Activated CD8-positive, alpha-beta memory T cell treated with anti-CD3 and anti-CD28 coated beads, Interleukin-2, amount 50 U/mL, for 4 hours (primary cell): ENCODE results near the gene CNTN4.

Source experiments
- DNase-seq: peaks from one replicate; pipeline ENCODE4 v3.0.0-alpha.2; 2020

The CNTN4 gene

DNA sequence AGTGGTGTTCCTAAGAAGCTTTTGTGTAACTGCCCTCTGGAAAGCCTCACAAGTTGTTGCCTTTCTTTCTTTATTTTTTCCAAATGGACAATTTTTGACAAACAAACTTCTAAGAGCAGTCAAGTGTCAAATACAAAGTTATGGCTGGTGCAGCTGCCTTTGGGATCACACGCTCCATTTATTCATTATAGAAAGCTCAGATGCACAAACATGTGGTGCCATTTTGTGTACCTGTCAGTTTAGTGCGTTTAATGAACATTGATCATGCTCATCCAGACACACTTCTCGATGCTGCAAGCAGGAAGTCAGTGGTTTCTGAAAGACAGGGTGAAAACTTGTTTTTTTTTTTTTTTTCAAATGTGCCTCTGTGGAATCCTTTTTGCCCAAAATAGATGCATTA lies 324.5 kb downstream of the CNTN4 start:
- no peak for DNase-seq

DNA sequence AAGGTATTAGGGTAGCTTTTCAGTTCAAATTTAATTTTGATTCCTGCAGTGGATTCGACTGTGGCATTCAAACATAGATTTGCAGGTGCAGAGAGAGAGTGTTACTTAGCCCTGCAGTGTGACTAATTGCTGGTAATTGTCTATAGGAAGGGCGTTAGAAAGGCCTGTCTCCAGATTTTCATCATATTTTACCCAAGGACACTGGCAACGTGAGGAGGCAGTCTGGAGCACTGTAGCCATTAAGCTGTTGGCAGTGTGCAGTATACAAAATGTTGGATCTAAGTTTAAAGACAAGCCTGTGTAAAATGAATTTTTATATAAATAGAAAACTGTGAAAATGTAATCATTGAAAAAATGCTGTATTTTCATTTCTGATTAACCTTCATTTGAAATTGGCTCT lies 342.9 kb downstream of the CNTN4 start:
- no peak for DNase-seq

DNA sequence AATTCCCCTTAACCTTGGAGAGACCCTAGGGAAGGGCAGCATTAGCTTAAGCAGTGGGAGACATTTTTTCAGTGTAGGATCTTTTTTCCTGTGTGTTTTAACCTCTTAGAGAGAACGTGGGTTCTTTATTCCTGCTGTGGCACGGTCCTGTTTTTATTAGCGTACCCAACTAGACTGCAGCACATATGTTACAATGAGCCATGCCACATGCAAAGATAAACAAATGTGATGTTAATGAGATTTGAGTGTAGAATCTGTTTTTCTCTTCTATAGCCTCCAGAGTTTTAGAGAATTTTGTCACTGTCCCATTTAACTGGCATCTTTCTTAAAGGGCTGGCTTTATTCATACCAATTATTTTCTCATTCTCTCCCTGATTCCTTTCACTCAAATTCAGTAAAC lies 347.5 kb downstream of the CNTN4 start:
- DNase-seq: no peak

DNA sequence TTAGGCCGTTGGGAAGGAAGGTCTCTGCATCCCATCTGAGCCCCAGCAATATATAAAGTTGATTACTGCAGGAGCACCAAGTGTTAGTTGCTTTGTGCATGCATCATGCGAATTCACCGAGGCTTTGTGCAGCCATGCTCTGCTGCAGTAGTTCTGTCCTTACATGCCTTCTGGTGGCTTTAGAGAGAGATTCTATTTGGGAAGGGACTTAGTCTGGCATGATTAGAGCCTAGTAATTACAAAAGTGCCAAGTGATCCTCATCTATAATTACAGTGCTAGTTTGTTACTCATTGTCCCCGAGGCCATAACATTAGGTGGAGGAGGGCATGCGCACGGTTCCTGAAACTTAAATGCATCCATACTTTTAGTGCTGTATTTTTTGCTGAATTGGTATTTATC lies 353.6 kb downstream of the CNTN4 start:
- no peak for DNase-seq

DNA sequence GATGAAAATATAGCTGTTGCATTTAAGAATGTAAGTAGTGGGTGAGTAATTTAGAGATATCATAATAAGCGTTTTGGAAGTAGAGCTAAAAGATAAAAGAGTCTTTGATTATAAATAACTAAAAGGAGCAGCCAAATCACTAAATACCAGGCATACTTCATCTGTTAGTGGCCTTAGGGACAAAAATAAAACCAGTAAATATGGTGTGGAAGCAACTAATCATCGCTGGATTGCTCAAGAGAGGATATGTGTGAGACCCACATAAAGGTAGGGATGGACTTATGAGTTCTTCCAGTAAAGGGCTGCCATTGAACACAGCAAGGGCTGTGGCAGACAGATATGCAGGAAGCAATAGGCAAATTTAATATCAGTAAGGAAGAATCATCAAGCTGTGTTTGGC lies 356.2 kb downstream of the CNTN4 start:
- no peak for DNase-seq

DNA sequence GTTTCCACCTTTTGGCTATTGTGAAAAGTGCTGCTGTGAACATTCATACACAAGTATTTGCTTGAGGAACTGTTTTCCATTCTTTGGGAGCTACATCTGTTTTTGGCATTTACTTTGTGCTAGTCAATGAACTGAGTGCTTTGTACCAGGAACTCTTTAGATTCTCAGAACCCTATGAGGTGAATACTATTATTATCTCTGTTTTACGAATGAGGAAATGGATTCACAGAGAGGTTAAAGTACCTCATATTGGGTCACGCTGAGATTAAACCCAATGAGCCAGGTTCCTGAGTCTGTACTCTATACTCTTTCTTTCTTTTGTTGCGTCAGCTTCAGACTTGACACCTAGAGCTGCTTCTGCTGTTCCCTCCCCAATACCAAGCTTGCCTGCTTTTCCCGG lies 358.1 kb downstream of the CNTN4 start:
- DNase-seq: no peak

DNA sequence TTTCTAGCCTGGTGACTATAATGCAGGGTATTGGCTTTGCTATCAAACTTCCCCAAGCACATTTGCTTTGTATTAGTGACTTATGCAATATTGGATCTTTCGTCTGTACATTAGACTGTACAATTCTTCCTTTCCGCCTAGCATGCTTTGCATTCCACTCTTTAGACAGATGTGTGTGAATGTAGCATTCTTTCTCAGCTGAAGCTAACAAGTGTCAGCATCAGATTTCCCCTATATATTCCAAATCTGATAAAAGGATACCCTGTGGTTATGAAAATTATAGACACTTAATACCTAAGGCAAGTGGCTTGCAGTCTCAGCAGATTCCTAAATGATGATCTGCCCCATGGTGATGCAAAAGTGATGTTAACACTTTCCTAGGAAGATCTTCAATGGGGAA lies 360.1 kb downstream of the CNTN4 start:
- no peak for DNase-seq

DNA sequence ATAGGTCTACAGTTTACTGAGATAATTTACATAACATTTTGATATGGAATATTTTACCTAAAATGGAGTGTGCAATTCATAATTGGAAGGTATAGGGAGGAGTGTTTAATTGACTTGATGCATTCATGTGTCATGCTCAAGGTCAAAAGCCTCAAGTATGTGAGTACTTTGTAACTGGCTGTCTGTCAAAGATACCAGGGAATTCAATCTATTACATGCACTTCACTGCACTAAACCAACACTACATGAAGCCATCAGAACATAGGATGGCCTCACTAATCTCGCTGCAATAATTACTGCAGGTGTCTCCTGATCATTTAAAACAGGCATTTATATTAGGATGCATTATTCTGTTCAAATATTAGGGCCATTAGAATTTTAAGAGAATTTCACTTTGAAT lies 367.2 kb downstream of the CNTN4 start:
- no peak for DNase-seq

DNA sequence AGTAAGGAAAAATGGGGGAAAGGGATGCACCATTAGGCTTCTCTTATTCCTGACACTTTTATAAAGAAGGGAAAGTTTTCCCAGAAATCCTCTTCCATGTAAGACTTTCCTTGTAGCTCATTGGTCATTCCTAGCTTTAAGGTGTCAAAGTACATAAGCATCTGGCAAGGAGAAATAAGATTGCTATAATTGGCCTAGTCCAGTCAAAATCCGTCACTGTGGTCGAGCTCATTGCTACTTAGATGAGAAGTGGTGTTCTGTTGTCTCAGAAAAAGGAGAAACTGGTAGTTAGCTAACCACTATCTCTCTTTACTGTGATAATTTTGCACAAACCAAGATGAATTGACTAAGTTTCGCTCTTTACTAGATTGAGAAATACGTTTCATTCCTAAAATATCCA lies 370.1 kb downstream of the CNTN4 start:
- no peak for DNase-seq

DNA sequence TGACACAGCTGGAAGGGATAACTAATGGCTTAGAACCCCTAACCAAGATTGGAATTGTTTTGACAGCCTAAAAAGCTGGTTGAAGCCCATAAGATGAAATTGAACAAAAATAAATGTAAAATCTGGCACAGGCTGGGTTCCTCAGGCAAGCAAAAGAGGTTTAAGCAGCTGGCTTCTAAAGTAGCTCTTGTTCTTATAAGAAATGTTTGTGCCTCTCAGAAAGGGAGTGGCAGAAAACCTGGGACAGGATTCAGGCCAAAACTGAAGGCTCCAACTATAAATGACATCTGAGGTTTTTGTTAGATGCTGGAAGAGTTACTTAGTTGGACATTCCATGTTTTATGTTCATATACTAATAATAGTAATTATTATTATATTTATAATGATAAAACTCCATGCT lies 378.3 kb downstream of the CNTN4 start:
- no peak for DNase-seq

DNA sequence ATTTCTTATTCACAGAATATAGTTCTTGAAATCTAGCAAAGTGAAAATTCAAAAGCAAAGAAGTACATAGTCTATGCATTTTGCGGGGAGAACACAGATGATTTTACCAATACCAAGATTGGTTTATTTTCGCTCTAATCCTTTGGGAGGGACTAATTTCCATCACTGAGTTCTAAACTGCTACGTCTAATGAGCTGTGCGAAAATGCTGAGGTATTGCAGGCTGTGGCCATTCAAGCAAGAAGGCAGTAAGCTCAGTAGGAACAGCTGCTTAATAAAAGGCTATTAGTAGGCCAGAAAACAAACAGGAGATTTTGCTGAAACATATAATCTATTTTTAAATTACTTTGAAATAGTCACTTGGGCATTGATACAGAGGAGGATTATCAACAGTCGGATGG lies 379.0 kb downstream of the CNTN4 start:
- DNase-seq: no peak

DNA sequence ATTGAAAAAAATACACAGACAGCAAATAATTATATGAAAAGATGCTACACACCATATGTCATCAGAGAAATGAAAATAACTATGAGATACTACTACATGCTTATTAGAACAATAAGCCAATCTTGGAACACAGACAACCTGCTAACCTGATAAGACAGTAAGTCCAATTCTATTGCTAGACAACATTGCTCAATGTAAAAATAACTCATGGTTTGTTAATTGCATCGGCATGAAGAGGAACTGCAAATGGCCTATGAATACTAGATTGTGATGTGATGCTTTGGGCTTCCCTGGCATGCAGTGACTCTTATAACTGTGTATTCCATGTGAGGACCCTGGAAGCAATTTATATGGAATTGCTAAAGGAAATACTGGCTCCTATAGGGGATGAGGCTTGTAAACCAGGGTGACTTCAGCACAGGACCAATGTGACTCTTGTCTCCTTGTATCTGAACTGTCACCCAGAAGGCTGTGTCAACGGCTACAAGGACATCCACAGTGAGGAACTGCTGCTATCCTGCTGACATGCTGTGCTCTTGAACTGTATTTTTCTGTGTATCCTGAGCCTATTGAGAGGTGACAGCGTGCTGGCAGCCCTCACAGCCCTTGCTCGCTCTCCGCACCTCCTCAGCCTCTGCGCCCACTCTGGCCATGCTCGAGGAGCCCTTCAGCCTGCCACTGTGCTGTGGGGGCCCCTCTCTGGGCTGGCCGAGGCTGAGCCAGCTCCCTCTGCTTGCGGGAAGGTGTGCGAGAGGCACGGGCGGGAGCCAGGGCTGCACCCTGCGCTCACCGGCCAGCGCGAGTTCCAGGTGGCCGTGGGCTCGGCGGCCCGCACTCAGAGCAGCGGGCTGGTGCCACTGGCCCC lies 385.7 kb downstream of the CNTN4 start:
- DNase-seq: no peak

DNA sequence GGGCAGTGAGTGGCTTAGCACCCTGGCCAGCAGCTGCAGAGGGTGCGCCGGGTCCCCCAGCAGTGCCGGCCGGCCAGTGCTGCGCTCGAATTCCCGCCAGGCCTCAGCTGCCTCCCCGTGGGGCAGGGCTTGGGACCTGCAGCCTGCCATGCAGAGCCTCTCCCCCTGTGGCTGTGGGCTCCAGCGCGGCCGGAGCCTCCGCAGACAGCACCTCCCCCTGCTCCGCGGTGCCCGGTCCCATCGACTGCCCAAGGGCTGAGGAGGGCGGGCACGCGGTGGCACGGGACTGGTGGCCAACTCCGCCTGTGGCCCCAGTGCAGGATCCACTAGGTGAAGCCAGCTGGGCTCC lies 386.3 kb downstream of the CNTN4 start:
- no peak for DNase-seq

DNA sequence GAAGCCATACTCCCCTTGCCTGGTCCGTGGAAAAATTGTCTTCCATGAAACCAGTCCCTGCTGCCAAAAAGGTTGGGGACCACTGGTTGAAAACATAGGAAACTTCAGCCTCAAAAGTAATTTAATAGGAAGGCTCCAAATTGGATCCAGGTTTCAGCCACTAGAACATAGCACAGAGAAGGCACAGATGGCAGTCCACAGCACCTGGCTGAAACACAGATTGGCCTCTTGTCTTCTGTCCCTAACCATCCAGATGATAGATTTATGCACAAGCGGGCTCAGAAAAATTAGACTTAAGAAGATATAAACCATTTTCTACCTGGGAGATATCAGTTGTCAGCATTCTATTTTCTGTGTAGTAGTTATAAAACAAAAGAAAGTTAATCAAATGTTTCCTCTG lies 397.1 kb downstream of the CNTN4 start:
- no peak for DNase-seq

DNA sequence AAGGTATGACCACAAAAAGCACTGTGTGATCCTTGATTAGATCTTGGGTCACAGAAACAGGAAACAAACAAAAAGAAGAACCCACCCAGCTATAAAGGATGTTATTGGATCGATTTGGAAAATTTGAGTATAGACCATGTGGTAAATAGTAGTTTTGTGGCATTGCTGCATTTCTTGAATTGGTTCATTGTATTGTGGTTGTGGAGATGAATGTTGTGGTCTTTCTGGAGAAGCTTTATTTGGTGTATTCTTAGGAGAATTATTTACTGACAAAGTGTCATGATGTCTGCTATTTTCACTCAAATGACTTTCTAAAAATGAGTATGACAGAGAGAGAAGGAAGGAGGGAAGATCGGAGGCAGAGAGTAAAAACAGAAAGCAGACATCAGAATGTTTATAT lies 406.2 kb downstream of the CNTN4 start:
- DNase-seq: no peak

DNA sequence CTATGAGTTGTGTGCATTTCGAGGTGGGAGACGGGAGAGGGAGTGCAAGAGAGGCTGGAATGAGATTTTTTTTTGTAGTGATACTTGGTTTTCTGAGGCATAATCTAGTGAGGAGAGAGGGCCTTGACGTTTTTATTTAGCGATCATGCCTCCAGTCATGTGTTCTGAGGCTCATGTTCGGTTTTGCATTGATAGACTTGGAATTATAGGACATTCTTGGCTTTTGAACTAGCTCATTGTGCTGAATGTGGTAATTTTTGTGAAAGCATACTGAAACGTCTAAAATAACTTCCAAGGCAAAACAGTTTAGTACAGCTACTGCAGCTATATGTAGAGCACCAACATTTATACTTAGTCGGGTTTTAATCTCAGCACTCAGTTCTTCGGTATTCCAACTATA lies 408.1 kb downstream of the CNTN4 start:
- no peak for DNase-seq

DNA sequence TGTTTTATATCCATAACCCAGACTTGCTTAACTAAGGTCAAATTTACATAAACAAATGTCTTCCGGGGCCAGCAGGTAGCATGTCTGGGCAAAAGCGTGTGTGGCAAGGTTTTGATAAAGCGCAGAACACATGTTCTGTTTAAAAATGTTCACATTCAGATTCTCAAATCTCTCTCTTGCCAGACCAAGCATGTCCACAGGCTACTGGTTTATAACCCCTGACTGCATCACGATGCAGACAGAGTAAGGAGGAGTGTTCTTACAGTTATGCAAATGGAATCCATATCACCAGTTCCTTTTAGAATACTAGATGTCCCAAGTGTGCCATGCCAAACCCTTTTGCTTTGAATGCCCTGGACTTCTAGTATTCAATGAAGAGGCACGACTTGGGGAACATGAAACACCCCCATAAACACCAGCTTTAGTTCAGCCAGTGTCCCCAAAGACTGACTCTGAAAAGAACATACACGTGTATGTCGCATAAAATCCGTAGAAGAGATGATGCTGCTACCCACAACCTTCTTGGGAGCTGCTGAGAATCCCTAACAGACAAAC lies 412.0 kb downstream of the CNTN4 start:
- DNase-seq: no peak

DNA sequence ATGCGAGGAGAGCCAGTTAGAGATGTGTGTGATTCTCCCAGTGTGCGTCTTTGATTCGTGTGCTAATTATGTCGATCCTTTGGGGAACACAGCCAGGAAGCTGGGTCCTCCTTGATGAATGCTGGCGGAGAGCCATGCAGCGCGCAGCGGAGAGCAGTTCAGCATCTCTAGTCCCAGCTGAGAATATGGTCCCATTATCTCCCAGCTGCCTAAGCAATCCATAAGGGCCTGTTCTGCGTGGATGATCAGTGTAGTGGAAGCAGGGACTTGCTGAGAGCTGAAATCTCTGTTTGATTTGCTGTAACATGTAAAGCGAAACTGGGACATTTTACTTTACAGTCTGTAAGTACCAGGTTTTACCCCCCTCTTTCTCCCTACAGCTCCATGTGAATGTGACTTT lies 412.7 kb downstream of the CNTN4 start:
- no peak for DNase-seq

DNA sequence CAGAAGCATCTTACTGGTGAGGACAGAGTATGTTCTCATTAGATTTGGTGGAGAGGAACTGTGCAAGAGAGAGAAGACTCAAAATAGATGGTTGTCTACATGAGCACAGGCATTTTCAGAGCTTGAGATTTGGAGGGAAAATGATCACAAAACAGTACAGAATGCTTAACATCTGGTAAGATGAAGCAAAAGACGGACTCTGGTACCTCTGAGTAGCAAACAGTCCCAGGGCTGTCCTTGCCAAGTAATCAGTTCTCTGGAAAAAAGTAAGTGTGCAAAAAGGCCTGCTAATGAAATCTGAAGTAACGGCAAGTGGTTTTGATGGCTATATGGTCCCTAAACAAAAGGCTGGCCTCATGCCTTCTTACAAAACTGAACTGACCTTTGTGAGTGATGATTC lies 414.2 kb downstream of the CNTN4 start:
- DNase-seq: no peak

DNA sequence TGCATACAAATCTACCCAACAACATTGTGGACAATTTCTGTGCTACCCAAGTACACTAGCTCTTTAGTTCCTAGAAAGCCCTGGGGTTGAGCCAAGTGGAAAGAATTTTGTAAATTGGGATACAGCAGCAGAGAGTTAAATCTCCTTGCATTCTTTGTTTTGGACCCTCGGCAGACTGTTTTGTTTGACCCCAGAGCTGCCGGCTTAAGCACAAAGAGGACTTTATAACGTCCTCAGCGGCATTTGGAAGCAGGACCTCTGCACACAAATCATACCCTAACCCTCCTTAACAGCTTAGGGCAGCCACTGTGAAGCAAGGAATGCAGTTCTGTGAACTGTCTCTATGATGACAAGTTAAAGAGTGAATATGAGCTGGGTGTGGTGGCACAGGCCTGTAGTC lies 415.3 kb downstream of the CNTN4 start:
- no peak for DNase-seq

DNA sequence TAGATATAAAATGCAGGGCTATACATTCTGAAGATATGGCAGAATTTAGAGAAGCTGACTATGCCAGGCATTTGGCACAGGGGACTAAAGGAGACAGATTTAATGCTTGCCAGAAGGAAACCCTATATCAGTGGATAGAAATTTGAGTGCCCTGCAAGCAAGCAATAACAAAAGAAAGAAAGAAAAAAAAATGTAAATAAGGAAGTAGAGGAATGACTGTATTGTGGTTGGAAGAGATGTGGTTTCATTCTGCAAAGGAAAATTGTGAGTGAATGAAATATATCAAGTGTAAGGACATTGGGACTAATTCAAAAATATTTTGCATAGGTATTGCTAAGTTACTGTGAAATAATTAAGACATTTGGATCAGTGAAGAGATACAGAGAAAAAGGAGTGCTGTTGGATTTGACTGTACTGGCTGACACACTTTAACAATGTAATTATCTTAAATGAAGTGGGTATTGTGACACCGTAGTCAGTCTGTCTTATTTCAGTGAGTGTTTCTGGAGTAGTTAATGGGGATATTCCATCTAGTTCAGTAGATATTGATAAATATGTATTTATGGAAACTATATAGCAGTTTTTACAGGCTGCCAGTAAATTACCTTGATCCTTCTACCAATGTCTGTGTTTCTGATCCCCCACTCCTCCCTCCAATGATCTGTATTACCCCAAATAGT lies 418.2 kb downstream of the CNTN4 start:
- DNase-seq: no peak

DNA sequence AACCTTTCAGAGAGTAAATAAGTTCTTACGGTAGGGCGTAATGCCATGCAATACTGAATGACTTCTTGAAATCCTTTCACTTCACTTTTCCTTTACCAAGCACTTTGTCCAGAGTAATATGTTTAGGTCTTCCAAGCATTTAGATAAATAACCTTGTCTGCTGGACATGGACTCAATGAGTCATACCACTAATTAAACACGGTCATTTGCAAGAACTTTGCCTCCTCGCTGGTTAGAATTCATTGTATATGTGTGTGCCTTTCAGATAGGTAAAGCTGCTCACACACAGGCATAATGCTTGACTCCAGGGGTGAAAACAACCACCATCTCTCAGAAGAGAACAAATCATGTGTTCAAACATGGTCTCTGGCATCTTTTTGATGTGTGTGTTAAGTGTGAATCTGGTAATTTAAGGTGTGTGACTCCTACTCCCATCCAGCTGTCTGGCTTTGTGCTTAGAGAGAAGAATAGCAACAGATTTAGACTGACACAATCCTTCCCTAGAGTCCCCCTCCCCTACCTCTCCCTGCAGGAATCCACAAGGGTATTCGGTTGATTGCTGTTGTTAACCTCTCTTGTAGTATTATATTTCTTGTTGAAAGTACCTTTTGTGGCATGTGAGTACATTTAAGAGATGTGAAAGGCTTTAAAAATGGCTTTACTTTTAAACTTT lies 419.0 kb downstream of the CNTN4 start:
- no peak for DNase-seq

DNA sequence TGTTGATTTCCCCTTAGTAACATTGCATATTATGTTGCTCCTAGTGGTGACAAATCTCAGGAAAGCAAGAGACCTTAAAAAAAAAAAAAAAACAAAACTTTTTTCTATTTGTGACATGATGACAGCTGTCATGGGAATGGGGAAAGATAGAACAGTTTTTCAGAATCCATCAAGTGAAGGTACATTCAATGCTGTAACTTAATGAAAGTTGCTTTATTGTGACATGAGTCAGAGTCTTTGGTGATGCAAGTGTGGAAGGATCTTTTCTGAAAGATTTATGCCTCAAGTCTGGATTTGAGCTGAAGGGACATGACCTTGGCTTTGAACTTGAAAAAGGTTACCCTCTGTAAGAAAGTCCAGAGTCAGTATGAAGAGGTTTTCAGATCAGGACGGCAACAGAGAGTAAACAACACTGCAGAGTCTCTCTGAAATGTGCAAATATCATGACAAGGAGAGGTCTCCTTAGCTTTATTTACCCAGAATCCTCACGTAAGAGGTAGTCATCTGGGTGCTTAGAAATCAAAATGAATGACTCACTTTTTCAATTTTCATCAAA lies 424.7 kb downstream of the CNTN4 start:
- DNase-seq: no peak

DNA sequence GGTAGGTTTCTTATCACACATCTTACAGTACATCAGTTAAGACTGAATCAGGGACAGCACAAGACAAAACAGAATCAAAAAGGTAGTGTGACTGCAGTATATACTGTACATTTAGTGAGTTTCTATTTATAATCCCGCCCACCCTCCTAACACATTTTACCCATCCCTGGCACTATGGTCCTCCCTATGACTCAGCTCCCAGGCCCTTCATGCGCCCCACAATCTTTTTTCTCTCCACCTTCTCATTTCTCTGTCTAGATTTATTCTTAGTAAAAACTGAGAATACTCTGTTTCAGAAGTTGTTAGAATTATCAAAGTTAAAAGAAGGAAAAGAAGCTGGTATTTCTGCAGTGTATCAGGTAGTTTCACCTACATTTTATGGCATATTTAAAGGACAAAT lies 427.3 kb downstream of the CNTN4 start:
- no peak for DNase-seq
